Spleen (tissue), 7 donors: ENCODE measurements around the gene KCTD3.

Experiments
- CTCF ChIP-seq, 11 experiments: fragments of 200-600 bp in 7 of 11; fragments of 450-650 bp in 4 of 11; sonication (generic) in 4 of 11; IDR thresholded peaks in 8 of 11; conservative IDR thresholded peaks in 3 of 11; 1 replicate in 7 of 11; 2 replicates in 4 of 11; pipeline versions ENCODE4 v1.4.0 to v1.8.0; 2016 to 2021; ENCODE audit warnings: antibody characterized with exemption in 11 of 11, inconsistent platforms in 4 of 11, mild to moderate bottlenecking in 1 of 11
- POLR2A ChIP-seq, 3 donors: fragments of 450-650 bp; IDR thresholded peaks; one replicate each; pipeline ENCODE4 v1.5.1; 2017; ENCODE audit warnings: antibody characterized with exemption in 3 of 3, mild to moderate bottlenecking in 1 of 3
- donor health status: DM: no; HTN: no; CAD: no; lungs with moderate emphysema.
- donor health status: DM: no; HTN: no; CAD: no.
- donor health status: DM: no; HTN: no; CAD: no.

- TF ChIP-seq CTCF (IDR thresholded peaks at IDR 0.05 in 8 of 11, conservative IDR thresholded peaks at IDR 0.05 in 3 of 11) (no peak), POLR2A (IDR thresholded peaks at IDR 0.05) (no peak)
These were observed 20.1 kb upstream of the KCTD3 start for GRCh38 chr1:215547011-215547410.
